ENCODE results near the gene C1QC.

DNA sequence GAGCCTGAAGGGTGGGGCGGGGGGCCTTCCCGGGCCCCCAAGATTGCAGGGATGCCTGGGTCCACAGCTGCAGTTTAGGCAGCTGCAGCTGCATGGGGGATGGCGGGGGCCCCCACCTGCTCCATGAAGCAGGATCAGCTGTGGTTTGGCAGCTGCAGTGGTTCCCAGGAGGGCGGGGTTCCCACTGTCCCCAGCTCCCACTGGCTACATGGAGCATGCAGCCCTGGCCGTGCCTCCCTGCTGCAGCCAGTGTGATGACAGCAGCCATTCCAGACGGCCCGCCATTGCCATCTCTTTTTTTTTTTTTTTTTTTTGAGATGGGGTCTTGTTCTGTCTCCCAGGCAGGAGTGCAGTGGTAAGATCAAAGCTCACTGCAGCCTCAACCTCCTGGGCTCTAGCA lies 8.0 kb upstream of the C1QC start:
- TF ChIP-seq POLR2A (IDR thresholded peaks at IDR 0.05) (no peak), EP300 (IDR thresholded peaks at IDR 0.05) (no peak), POLR2AphosphoS5 (IDR thresholded peaks at IDR 0.05) (no peak)
- TF ChIP-seq, protein P1, sequence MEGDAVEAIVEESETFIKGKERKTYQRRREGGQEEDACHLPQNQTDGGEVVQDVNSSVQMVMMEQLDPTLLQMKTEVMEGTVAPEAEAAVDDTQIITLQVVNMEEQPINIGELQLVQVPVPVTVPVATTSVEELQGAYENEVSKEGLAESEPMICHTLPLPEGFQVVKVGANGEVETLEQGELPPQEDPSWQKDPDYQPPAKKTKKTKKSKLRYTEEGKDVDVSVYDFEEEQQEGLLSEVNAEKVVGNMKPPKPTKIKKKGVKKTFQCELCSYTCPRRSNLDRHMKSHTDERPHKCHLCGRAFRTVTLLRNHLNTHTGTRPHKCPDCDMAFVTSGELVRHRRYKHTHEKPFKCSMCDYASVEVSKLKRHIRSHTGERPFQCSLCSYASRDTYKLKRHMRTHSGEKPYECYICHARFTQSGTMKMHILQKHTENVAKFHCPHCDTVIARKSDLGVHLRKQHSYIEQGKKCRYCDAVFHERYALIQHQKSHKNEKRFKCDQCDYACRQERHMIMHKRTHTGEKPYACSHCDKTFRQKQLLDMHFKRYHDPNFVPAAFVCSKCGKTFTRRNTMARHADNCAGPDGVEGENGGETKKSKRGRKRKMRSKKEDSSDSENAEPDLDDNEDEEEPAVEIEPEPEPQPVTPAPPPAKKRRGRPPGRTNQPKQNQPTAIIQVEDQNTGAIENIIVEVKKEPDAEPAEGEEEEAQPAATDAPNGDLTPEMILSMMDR (IDR thresholded peaks at IDR 0.05): no peak
